ENCODE measurements around the gene BCL2L14. TPM values are rescaled to one million over a fixed set of nuclear protein-coding genes. Genes with fewer than 3 reads are reported as not detected.

The BCL2L14 gene
- total and polyA plus RNA-seq, 9 of the 15 experiments (the other 6 are each of a cell fraction or from before 2014, with no cell fraction given), result not detected

- Histone ChIP-seq H3K79me2 (ENCODE audit: control insufficient read depth, insufficient read depth, low read length) (no peaks in the 10 kb centered on the region), H4K20me1 (replicated peaks; ENCODE audit: control insufficient read depth, insufficient read depth, low read length) (peaks cover 4% of the 10 kb centered on the region; the same call in 1 of the 2 replicates), H2AFZ (ENCODE audit: low read depth, low read length) (no peak overlapping the region), H3K4me2 (ENCODE audit: insufficient read depth, low read length) (no peak overlapping the region), H3K27me3 (ENCODE audit: control insufficient read depth in 2 of 2, insufficient read depth in 2 of 2, low read length in 2 of 2) (no peaks in the 10 kb centered on the region), H3K27ac (ENCODE audit: extremely low read depth, low read depth, low read length) (no peak overlapping the region), H3K4me3 (no peak overlapping the region), H3K9me1 (ENCODE audit: control insufficient read depth, insufficient read depth, low read length) (no peaks in the 10 kb centered on the region), H3K4me1 (replicated peaks in 1 of 2; ENCODE audit: control insufficient read depth in 2 of 2, insufficient read depth in 2 of 2, low read length in 2 of 2) (peaks cover 0 to 6% of the 10 kb centered on the region in 2 experiments; a peak in 1 of 5 replicates), H3K9me3 (replicated peaks; ENCODE audit: control insufficient read depth, insufficient read depth, low read depth, low read length) (no peaks in the 10 kb centered on the region), H3K36me3 (ENCODE audit: control insufficient read depth, insufficient read depth, low read length) (peaks cover 57% of the 10 kb centered on the region; the same call in 2 of the 3 replicates), H3K9ac (ENCODE audit: insufficient read depth in 1 of 2, low read depth in 2 of 2, low read length in 2 of 2) (no peak overlapping the region)
- FAIRE-seq, result peak; percentile 71
- ATAC-seq, result peak; percentile 76
- DNase-seq (ENCODE audit: extremely low read depth in 1 of 4, low spot score in 3 of 4), result peak in 2 of 4 experiments; percentile 43 to 55
- WGBS (ENCODE audit: insufficient coverage, low coverage, missing lambda C conversion rate), result 13% methylated on average over 2 of the region's 2 CpGs
- in situ Hi-C loops (cut with MboI) (no loop called here), intact Hi-C loops (cut with micrococcal nuclease) (no loop called here)
- BruUV-seq (replicated peaks), result no TSS peak
- CTCF ChIA-PET (ENCODE audit: low intra/inter-chr PET ratio), result no interaction called here
- POLR2A ChIA-PET, result interaction anchor here (0.9 to 1.0 kb wide), 2 partner anchors 12 to 15 kb away, joined by 3 read pairs; no protein-coding TSS in a partner anchor
- no peak for TF ChIP-seq SMARCB1 (IDR thresholded peaks at IDR 0.05; ENCODE audit: insufficient read length, low read depth)
- no peak for TF ChIP-seq ZC3H11A (IDR thresholded peaks at IDR 0.05; ENCODE audit: low read depth, low read length)
- TF ChIP-seq MNT (conservative IDR thresholded peaks at IDR 0.05), result no peak
- TF ChIP-seq, protein P1, sequence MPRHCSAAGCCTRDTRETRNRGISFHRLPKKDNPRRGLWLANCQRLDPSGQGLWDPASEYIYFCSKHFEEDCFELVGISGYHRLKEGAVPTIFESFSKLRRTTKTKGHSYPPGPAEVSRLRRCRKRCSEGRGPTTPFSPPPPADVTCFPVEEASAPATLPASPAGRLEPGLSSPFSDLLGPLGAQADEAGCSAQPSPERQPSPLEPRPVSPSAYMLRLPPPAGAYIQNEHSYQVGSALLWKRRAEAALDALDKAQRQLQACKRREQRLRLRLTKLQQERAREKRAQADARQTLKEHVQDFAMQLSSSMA (CRISPR knock-in tag; IDR thresholded peaks at IDR 0.05), result no peak
- TF ChIP-seq ZKSCAN8 (CRISPR knock-in tag; IDR thresholded peaks at IDR 0.05), result no peak
- no peak for TF ChIP-seq ZC3H8 (IDR thresholded peaks at IDR 0.05)
- no peak for TF ChIP-seq XRCC4 (IDR thresholded peaks at IDR 0.05; ENCODE audit: extremely low read depth, insufficient read depth, insufficient read length)
- TF ChIP-seq, protein P2, sequence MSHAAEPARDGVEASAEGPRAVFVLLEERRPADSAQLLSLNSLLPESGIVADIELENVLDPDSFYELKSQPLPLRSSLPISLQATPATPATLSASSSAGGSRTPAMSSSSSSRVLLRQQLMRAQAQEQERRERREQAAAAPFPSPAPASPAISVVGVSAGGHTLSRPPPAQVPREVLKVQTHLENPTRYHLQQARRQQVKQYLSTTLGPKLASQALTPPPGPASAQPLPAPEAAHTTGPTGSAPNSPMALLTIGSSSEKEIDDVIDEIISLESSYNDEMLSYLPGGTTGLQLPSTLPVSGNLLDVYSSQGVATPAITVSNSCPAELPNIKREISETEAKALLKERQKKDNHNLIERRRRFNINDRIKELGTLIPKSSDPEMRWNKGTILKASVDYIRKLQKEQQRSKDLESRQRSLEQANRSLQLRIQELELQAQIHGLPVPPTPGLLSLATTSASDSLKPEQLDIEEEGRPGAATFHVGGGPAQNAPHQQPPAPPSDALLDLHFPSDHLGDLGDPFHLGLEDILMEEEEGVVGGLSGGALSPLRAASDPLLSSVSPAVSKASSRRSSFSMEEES (CRISPR knock-in tag; IDR thresholded peaks at IDR 0.05), result no peak
- TF ChIP-seq ARNT (IDR thresholded peaks at IDR 0.05), result no peak
- no peak for TF ChIP-seq GTF2F1 (IDR thresholded peaks at IDR 0.05; ENCODE audit: low read depth, low read length)
- TF ChIP-seq POU5F1 (IDR thresholded peaks at IDR 0.05; ENCODE audit: borderline replicate concordance, low read depth, low read length, partially characterized antibody), result no peak
- TF ChIP-seq CBX1 (IDR thresholded peaks at IDR 0.05; ENCODE audit: low read depth), result no peak
- no peak for TF ChIP-seq RUNX1 (IDR thresholded peaks at IDR 0.05; ENCODE audit: low read depth)
- TF ChIP-seq CBFA2T2 (conservative IDR thresholded peaks at IDR 0.05), result peak; percentile 66
- no peak for TF ChIP-seq ZNF740 (CRISPR knock-in tag; IDR thresholded peaks at IDR 0.05)
- no peak for TF ChIP-seq ZNF740 (tag; IDR thresholded peaks at IDR 0.05)
- no peak for TF ChIP-seq FUS (optimal IDR thresholded peaks at IDR 0.05; ENCODE audit: low read depth, low read length)
- no peak for TF ChIP-seq ESRRA (IDR thresholded peaks at IDR 0.05; ENCODE audit: borderline replicate concordance, low read depth)
- TF ChIP-seq SIN3A (IDR thresholded peaks at IDR 0.05; ENCODE audit: borderline replicate concordance in 2 of 2, control insufficient read depth in 1 of 2, low read depth in 2 of 2, low read length in 2 of 2), result no peak
Measured at GRCh38 chr12:12127304-12127703, 56.6 kb downstream of the BCL2L14 start.

Measured in K562 (cell line).